SK-N-SH (cell line): Measurements from ENCODE around the gene MTCL1. TPM values are rescaled to one million over a fixed set of nuclear protein-coding genes. Genes with fewer than 3 reads are reported as not detected.

ENCODE experiments used
- CTCF ChIA-PET: fragments of 300-600, 350-600 bp; formaldehyde crosslinking; extraction: SDS; loops from one replicate; lab custom pipeline; 2021; lab: Yijun Ruan, JAX
- POLR2A ChIA-PET: fragments of 350-600 bp; sonication (Branson Sonifier 250); formaldehyde crosslinking; extraction: SDS; loops from one replicate; lab custom pipeline; 2020; ENCODE audit warnings: antibody characterized with exemption, inconsistent platforms; lab: Yijun Ruan, JAX
- DNase-seq: peaks from one replicate; pipeline ENCODE4 v3.0.0; 2012
- H2AFZ ChIP-seq: fragments of 200-600 bp; sonication (generic); 2 replicates; pipeline ENCODE4 v1.8.1; 2016; ENCODE audit warnings: antibody characterized with exemption, mild to moderate bottlenecking, low read depth
- H3F3A ChIP-seq: fragments of 200-600 bp; sonication (generic); replicated peaks from 2 replicates; pipeline ENCODE3; 2016; ENCODE audit warnings: antibody characterized with exemption, mild to moderate bottlenecking; ENCODE audit not compliant: insufficient read depth
- H3K27ac ChIP-seq, 2 experiments: fragments of 200-500 bp in 1 of 2; fragments of 200-600 bp in 1 of 2; sonication (Bioruptor generic) in 1 of 2; sonication (generic), shearing (Covaris generic) in 1 of 2; 2 replicates each; pipeline versions ENCODE4 v1.5.1 to v1.6.1; 2014 to 2016; ENCODE audit warnings: low read depth in 2 of 2, inconsistent platforms in 1 of 2, low read length in 1 of 2, mild to moderate bottlenecking in 1 of 2, mixed read lengths in 1 of 2
- H3K27me3 ChIP-seq: fragments of 200-600 bp; sonication (generic), shearing (Covaris generic); 2 replicates; pipeline ENCODE4 v1.6.1; 2016; ENCODE audit warnings: mixed run types; ENCODE audit not compliant: insufficient read depth
- H3K36me3 ChIP-seq, 2 experiments: fragments of 200-500 bp in 1 of 2; fragments of 200-600 bp in 1 of 2; sonication (Bioruptor generic) in 1 of 2; sonication (generic) in 1 of 2; replicated peaks in 1 of 2; 2 replicates each; pipeline versions ENCODE3 to v1.5.1; 2014 to 2016; ENCODE audit warnings: low read length in 1 of 2, mild to moderate bottlenecking in 1 of 2; ENCODE audit not compliant: insufficient read depth in 2 of 2, control insufficient read depth in 1 of 2
- H3K4me1 ChIP-seq, 2 experiments: fragments of 200-500 bp in 1 of 2; fragments of 200-600 bp in 1 of 2; sonication (Bioruptor generic) in 1 of 2; sonication (generic), shearing (Covaris generic) in 1 of 2; 2 replicates each; pipeline versions ENCODE4 v1.5.1 to v1.6.1; 2014 to 2016; ENCODE audit warnings: low read depth in 1 of 2, low read length in 1 of 2, mixed run types in 1 of 2; ENCODE audit not compliant: insufficient read depth in 2 of 2, control insufficient read depth in 1 of 2
- H3K4me2 ChIP-seq: fragments of 200-600 bp; sonication (generic), shearing (Covaris generic); 2 replicates; pipeline ENCODE4 v1.6.1; 2017; ENCODE audit warnings: mixed run types
- H3K4me3 ChIP-seq, 2 experiments: fragments of 200-500 bp in 1 of 2; fragments of 200-600 bp in 1 of 2; sonication (Bioruptor generic) in 1 of 2; sonication (generic), shearing (Covaris generic) in 1 of 2; 2 replicates each; pipeline versions ENCODE4 v1.5.1 to v1.8.1; 2014 to 2016; ENCODE audit warnings: low read depth in 2 of 2, inconsistent platforms in 1 of 2, low read length in 1 of 2, mild to moderate bottlenecking in 1 of 2, mixed read lengths in 1 of 2, moderate library complexity in 1 of 2
- H3K79me2 ChIP-seq: fragments of 200-600 bp; sonication (generic); 2 replicates; pipeline ENCODE4 v1.8.1; 2017; ENCODE audit warnings: mild to moderate bottlenecking; ENCODE audit not compliant: insufficient read depth
- H3K9ac ChIP-seq: fragments of 200-600 bp; sonication (generic); 2 replicates; pipeline ENCODE4 v1.6.1; 2017; ENCODE audit warnings: mixed run types
- H3K9me2 ChIP-seq: fragments of 200-600 bp; sonication (generic); 2 replicates; pipeline ENCODE4 v1.6.1; 2017; ENCODE audit warnings: mixed run types
- H3K9me3 ChIP-seq: fragments of 200-600 bp; sonication (generic); 2 replicates; pipeline ENCODE4 v1.6.1; 2017; ENCODE audit warnings: mixed run types, mild to moderate bottlenecking, moderate library complexity
- H4K20me1 ChIP-seq: fragments of 200-600 bp; sonication (generic); 2 replicates; pipeline ENCODE4 v1.6.1; 2017; ENCODE audit warnings: mild to moderate bottlenecking, mixed run types; ENCODE audit not compliant: insufficient read depth
- CHD2 ChIP-seq: fragments of 150-350 bp; IDR thresholded peaks from 2 replicates; pipeline ENCODE4 v1.6.1; 2018; ENCODE audit warnings: low read length; ENCODE audit not compliant: partially characterized antibody
- EZH2phosphoT487 ChIP-seq: fragments of 200-600 bp; sonication (generic); IDR thresholded peaks from 2 replicates; pipeline ENCODE4 v1.6.1; 2017; ENCODE audit warnings: low read depth, mixed run types, mild to moderate bottlenecking, antibody characterized with exemption, moderate library complexity, borderline replicate concordance
- FOSL2 ChIP-seq: IDR thresholded peaks from 2 replicates; pipeline ENCODE4 v1.4.0; 2012; ENCODE audit warnings: low read depth, mild to moderate bottlenecking, moderate library complexity, borderline replicate concordance
- FOXJ3 ChIP-seq: sonication (generic); formaldehyde crosslinking; IDR thresholded peaks from 2 replicates; pipeline ENCODE4 v1.5.1; 2020; ENCODE audit warnings: mild to moderate bottlenecking, missing genetic modification reagents
- IRF3 ChIP-seq: fragments of 150-350 bp; IDR thresholded peaks from 2 replicates; pipeline ENCODE4 v1.6.1; 2016; ENCODE audit warnings: mild to moderate bottlenecking, low read depth, low read length
- MAX ChIP-seq: IDR thresholded peaks from 2 replicates; pipeline ENCODE4 v1.4.0; 2012; ENCODE audit warnings: low read depth
- RCOR1 ChIP-seq: fragments of 150-350 bp; IDR thresholded peaks from 2 replicates; pipeline ENCODE4 v1.6.1; 2017; ENCODE audit warnings: antibody characterized with exemption, low read length
- TCF12 ChIP-seq: IDR thresholded peaks from 2 replicates; pipeline ENCODE4 v1.4.0; 2012
- TEAD4 ChIP-seq: IDR thresholded peaks from 2 replicates; pipeline ENCODE4 v1.4.0; 2012; ENCODE audit warnings: mild to moderate bottlenecking, borderline replicate concordance; ENCODE audit not compliant: insufficient read depth
- USF2 ChIP-seq: fragments of 150-350 bp; IDR thresholded peaks from 2 replicates; pipeline ENCODE4 v1.6.1; 2017; ENCODE audit warnings: antibody characterized with exemption, low read length, low read depth, borderline replicate concordance
- ZBTB33 ChIP-seq: IDR thresholded peaks from 2 replicates; pipeline ENCODE4 v1.4.0; 2012; ENCODE audit warnings: low read depth, borderline replicate concordance
- whole genome bisulfite sequencing: methylation state at CpG from one replicate; pipeline ENCODE4 v1.1.6; 2017; ENCODE audit warnings: low lambda C conversion rate; 5-methylcytosine and 5-hydroxymethylcytosine counted together
- polyA plus RNA-seq, 3 experiments: library from polyadenylated mRNA; depleted of rRNA; stranded (reverse); fragments of >200 nt; gene quantifications; 2 replicates each; pipeline ENCODE4 v1.2.3, GENCODE V29; 2012

MTCL1 gene
- polyA plus RNA-seq, 1 of the 3 experiments (the other 2 are of a cell fraction): 33.5 TPM

GRCh38 chr18:8830067-8831060 lies 125.0 kb downstream of the MTCL1 start:
- Histone ChIP-seq H3K79me2 (no peaks in the 10 kb centered on the region; the same call in 1 of the 2 replicates), H3K4me3 (no peak overlapping the region), H4K20me1 (no peaks in the 10 kb centered on the region), H3K9me2 (no peaks in the 10 kb centered on the region), H2AFZ (no peak overlapping the region), H3K9ac (no peak overlapping the region), H3K9me3 (no peaks in the 10 kb centered on the region), H3K4me2 (no peak overlapping the region), H3F3A (no peaks in the 10 kb centered on the region), H3K36me3 (peaks cover 17 to 33% of the 10 kb centered on the region in 2 experiments), H3K27ac (no peak overlapping the region), H3K27me3 (no peaks in the 10 kb centered on the region), H3K4me1 (peaks cover 0 to 5% of the 10 kb centered on the region in 2 experiments; a peak in 1 of 4 replicates)
- no peak for DNase-seq
- no peak for TF ChIP-seq FOXJ3 (CRISPR knock-in tag)
- no peak for TF ChIP-seq RCOR1
- no peak for TF ChIP-seq TCF12
- no peak for TF ChIP-seq IRF3
- no peak for TF ChIP-seq FOSL2
- TF ChIP-seq ZBTB33: no peak
- TF ChIP-seq TEAD4: no peak
- TF ChIP-seq CHD2: no peak
- TF ChIP-seq USF2: no peak
- TF ChIP-seq EZH2phosphoT487: no peak
- no peak for TF ChIP-seq MAX
- WGBS: 96% methylated on average over 11 of the region's 16 CpGs
- CTCF ChIA-PET: interaction anchor here (1.4 kb wide), 1 partner anchor 9 kb away, joined by 4 read pairs; no protein-coding TSS in a partner anchor
- POLR2A ChIA-PET: no interaction called here
